ENCODE results near the gene PRICKLE2.

Gene PRICKLE2

GRCh38 chr3:64067506-64068346 lies 157.5 kb downstream of the PRICKLE2 start:
- H4K8ac ChIP-seq (ENCODE audit: low read depth, low read length), result no peak overlapping the region
- H2BK120ac ChIP-seq (ENCODE audit: low read depth, low read length), result no peak overlapping the region
- H3K4ac ChIP-seq (ENCODE audit: low read depth, low read length), result no peak overlapping the region
- H3K9ac ChIP-seq (ENCODE audit: low read length), result no peak overlapping the region
- H3K18ac ChIP-seq (ENCODE audit: low read length), result no peak overlapping the region
- no peaks in the 10 kb centered on the region for H3K79me2 ChIP-seq (ENCODE audit: control insufficient read depth, insufficient read depth, low read length)
- no peaks in the 10 kb centered on the region for H3K79me1 ChIP-seq (ENCODE audit: low read length)
- H3K36me3 ChIP-seq (ENCODE audit: control insufficient read depth, insufficient read depth, low read length), result no peaks in the 10 kb centered on the region
- DNase-seq, result no peak
- H3K56ac ChIP-seq (ENCODE audit: low read length), result no peak overlapping the region
- H3K4me3 ChIP-seq (ENCODE audit: low read length), result no peak overlapping the region
- H2AK5ac ChIP-seq (ENCODE audit: low read length), result no peak overlapping the region
- H4K5ac ChIP-seq (ENCODE audit: low read length), result no peak overlapping the region
- no peaks in the 10 kb centered on the region for H3K27me3 ChIP-seq (ENCODE audit: insufficient read depth, low read length, poor library complexity)
- peaks cover 6% of the 10 kb centered on the region for H3K4me1 ChIP-seq (ENCODE audit: control insufficient read depth, low read depth, low read length)
- no peak overlapping the region for H3K4me2 ChIP-seq (ENCODE audit: low read length)
- WGBS (ENCODE audit: extremely low coverage, insufficient coverage, low lambda C conversion rate), result no CpG with 5 or more reads among the region's 10 CpGs
- H2BK5ac ChIP-seq (ENCODE audit: low read length), result no peak overlapping the region
- H2BK15ac ChIP-seq (replicated peaks; ENCODE audit: low read depth), result peak overlapping the region; percentile 59
- no peak overlapping the region for H3K27ac ChIP-seq (ENCODE audit: low read depth, low read length)
- H3K23ac ChIP-seq (ENCODE audit: low read length), result no peak overlapping the region

GRCh38 chr3:64064804-64065203 lies 160.5 kb downstream of the PRICKLE2 start:
- H2BK15ac ChIP-seq (replicated peaks; ENCODE audit: low read depth), result no peak overlapping the region
- no peak overlapping the region for H3K18ac ChIP-seq (ENCODE audit: low read length)
- no peaks in the 10 kb centered on the region for H3K79me2 ChIP-seq (ENCODE audit: control insufficient read depth, insufficient read depth, low read length)
- no peak overlapping the region for H3K4me2 ChIP-seq (ENCODE audit: low read length)
- H3K4me3 ChIP-seq (ENCODE audit: low read length), result no peak overlapping the region
- no peak overlapping the region for H3K4ac ChIP-seq (ENCODE audit: low read depth, low read length)
- H4K8ac ChIP-seq (ENCODE audit: low read depth, low read length), result no peak overlapping the region
- no peak overlapping the region for H3K9ac ChIP-seq (ENCODE audit: low read length)
- no peaks in the 10 kb centered on the region for H3K36me3 ChIP-seq (ENCODE audit: control insufficient read depth, insufficient read depth, low read length)
- H2BK120ac ChIP-seq (ENCODE audit: low read depth, low read length), result no peak overlapping the region
- H2AK5ac ChIP-seq (ENCODE audit: low read length), result no peak overlapping the region
- peaks cover 7% of the 10 kb centered on the region for H3K4me1 ChIP-seq (ENCODE audit: control insufficient read depth, low read depth, low read length)
- no peak overlapping the region for H3K27ac ChIP-seq (ENCODE audit: low read depth, low read length)
- H3K56ac ChIP-seq (ENCODE audit: low read length), result no peak overlapping the region
- H3K79me1 ChIP-seq (ENCODE audit: low read length), result no peaks in the 10 kb centered on the region
- no peak overlapping the region for H2BK5ac ChIP-seq (ENCODE audit: low read length)
- WGBS (ENCODE audit: extremely low coverage, insufficient coverage, low lambda C conversion rate), result no CpG with 5 or more reads among the region's 2 CpGs
- H4K5ac ChIP-seq (ENCODE audit: low read length), result no peak overlapping the region
- no peak overlapping the region for H3K23ac ChIP-seq (ENCODE audit: low read length)
- no peak for DNase-seq
- no peaks in the 10 kb centered on the region for H3K27me3 ChIP-seq (ENCODE audit: insufficient read depth, low read length, poor library complexity)

- Histone ChIP-seq H3K4me2 (ENCODE audit: low read length) (no peak overlapping the region), H3K9ac (ENCODE audit: low read length) (no peak overlapping the region), H3K79me1 (ENCODE audit: low read length) (no peaks in the 10 kb centered on the region), H3K36me3 (ENCODE audit: control insufficient read depth, insufficient read depth, low read length) (no peaks in the 10 kb centered on the region), H3K27me3 (ENCODE audit: insufficient read depth, low read length, poor library complexity) (no peaks in the 10 kb centered on the region), H2AK5ac (ENCODE audit: low read length) (no peak overlapping the region), H3K23ac (ENCODE audit: low read length) (peak overlapping the region; percentile 7), H2BK5ac (ENCODE audit: low read length) (peak overlapping the region; percentile 14), H4K8ac (ENCODE audit: low read depth, low read length) (no peak overlapping the region), H3K79me2 (ENCODE audit: control insufficient read depth, insufficient read depth, low read length) (no peaks in the 10 kb centered on the region), H2BK120ac (ENCODE audit: low read depth, low read length) (peak overlapping the region; percentile 6), H3K4ac (ENCODE audit: low read depth, low read length) (peak overlapping the region; percentile 77), H3K4me3 (ENCODE audit: low read length) (no peak overlapping the region), H3K4me1 (ENCODE audit: control insufficient read depth, low read depth, low read length) (peaks cover 7% of the 10 kb centered on the region), H4K5ac (ENCODE audit: low read length) (no peak overlapping the region), H2BK15ac (replicated peaks; ENCODE audit: low read depth) (no peak overlapping the region), H3K27ac (ENCODE audit: low read depth, low read length) (peak overlapping the region; percentile 34), H3K56ac (ENCODE audit: low read length) (peak overlapping the region; percentile 35), H3K18ac (ENCODE audit: low read length) (no peak overlapping the region)
- WGBS (ENCODE audit: extremely low coverage, insufficient coverage, low lambda C conversion rate), result no CpG with 5 or more reads among the region's 2 CpGs
- peak; percentile 52 for DNase-seq
Observed at GRCh38 chr3:64063983-64064438, 161.3 kb downstream of the PRICKLE2 start.

GRCh38 chr3:64063207-64063982 lies 161.9 kb downstream of the PRICKLE2 start:
- Histone ChIP-seq H3K79me1 (ENCODE audit: low read length) (no peaks in the 10 kb centered on the region), H4K8ac (ENCODE audit: low read depth, low read length) (no peak overlapping the region), H3K27ac (ENCODE audit: low read depth, low read length) (peak overlapping the region; percentile 34), H3K27me3 (ENCODE audit: insufficient read depth, low read length, poor library complexity) (no peaks in the 10 kb centered on the region), H3K4me3 (ENCODE audit: low read length) (no peak overlapping the region), H2BK5ac (ENCODE audit: low read length) (no peak overlapping the region), H3K9ac (ENCODE audit: low read length) (no peak overlapping the region), H3K23ac (ENCODE audit: low read length) (no peak overlapping the region), H2AK5ac (ENCODE audit: low read length) (no peak overlapping the region), H3K4ac (ENCODE audit: low read depth, low read length) (no peak overlapping the region), H3K36me3 (ENCODE audit: control insufficient read depth, insufficient read depth, low read length) (no peaks in the 10 kb centered on the region), H3K18ac (ENCODE audit: low read length) (no peak overlapping the region), H3K4me1 (ENCODE audit: control insufficient read depth, low read depth, low read length) (peaks cover 7% of the 10 kb centered on the region), H2BK15ac (replicated peaks; ENCODE audit: low read depth) (no peak overlapping the region), H3K4me2 (ENCODE audit: low read length) (no peak overlapping the region), H2BK120ac (ENCODE audit: low read depth, low read length) (no peak overlapping the region), H4K5ac (ENCODE audit: low read length) (no peak overlapping the region), H3K56ac (ENCODE audit: low read length) (no peak overlapping the region), H3K79me2 (ENCODE audit: control insufficient read depth, insufficient read depth, low read length) (no peaks in the 10 kb centered on the region)
- no CpG with 5 or more reads among the region's 5 CpGs for whole genome bisulfite sequencing (ENCODE audit: extremely low coverage, insufficient coverage, low lambda C conversion rate)
- peak; percentile 76 for DNase-seq

GRCh38 chr3:64061628-64062027 lies 163.6 kb downstream of the PRICKLE2 start:
- H2BK120ac ChIP-seq (ENCODE audit: low read depth, low read length), result no peak overlapping the region
- no peak overlapping the region for H4K8ac ChIP-seq (ENCODE audit: low read depth, low read length)
- H3K4ac ChIP-seq (ENCODE audit: low read depth, low read length), result no peak overlapping the region
- H2AK5ac ChIP-seq (ENCODE audit: low read length), result no peak overlapping the region
- no peak overlapping the region for H3K9ac ChIP-seq (ENCODE audit: low read length)
- no peaks in the 10 kb centered on the region for H3K27me3 ChIP-seq (ENCODE audit: insufficient read depth, low read length, poor library complexity)
- no peak overlapping the region for H2BK15ac ChIP-seq (replicated peaks; ENCODE audit: low read depth)
- DNase-seq, result no peak
- no peak overlapping the region for H3K4me3 ChIP-seq (ENCODE audit: low read length)
- no peaks in the 10 kb centered on the region for H3K79me1 ChIP-seq (ENCODE audit: low read length)
- no peak overlapping the region for H4K5ac ChIP-seq (ENCODE audit: low read length)
- no peaks in the 10 kb centered on the region for H3K79me2 ChIP-seq (ENCODE audit: control insufficient read depth, insufficient read depth, low read length)
- H3K23ac ChIP-seq (ENCODE audit: low read length), result no peak overlapping the region
- WGBS (ENCODE audit: extremely low coverage, insufficient coverage, low lambda C conversion rate), result no CpG with 5 or more reads among the region's 5 CpGs
- H3K4me1 ChIP-seq (ENCODE audit: control insufficient read depth, low read depth, low read length), result peaks cover 7% of the 10 kb centered on the region
- no peaks in the 10 kb centered on the region for H3K36me3 ChIP-seq (ENCODE audit: control insufficient read depth, insufficient read depth, low read length)
- no peak overlapping the region for H3K4me2 ChIP-seq (ENCODE audit: low read length)
- H3K27ac ChIP-seq (ENCODE audit: low read depth, low read length), result no peak overlapping the region
- no peak overlapping the region for H3K18ac ChIP-seq (ENCODE audit: low read length)
- no peak overlapping the region for H2BK5ac ChIP-seq (ENCODE audit: low read length)
- no peak overlapping the region for H3K56ac ChIP-seq (ENCODE audit: low read length)
